HG02884 (cell line): Measurements from ENCODE around the gene DPYD.
A peak's percentile ranks its signal among the peaks of the same experiment; 100 is the strongest.

Experiments
- ATAC-seq: cut with Tn5 transposase; IDR thresholded peaks from one replicate; pipeline ENCODE4 v1.9.1; 2021; ENCODE audit warnings: mild to moderate bottlenecking, moderate library complexity; ENCODE audit not compliant: unreplicated experiment

Gene DPYD

DNA sequence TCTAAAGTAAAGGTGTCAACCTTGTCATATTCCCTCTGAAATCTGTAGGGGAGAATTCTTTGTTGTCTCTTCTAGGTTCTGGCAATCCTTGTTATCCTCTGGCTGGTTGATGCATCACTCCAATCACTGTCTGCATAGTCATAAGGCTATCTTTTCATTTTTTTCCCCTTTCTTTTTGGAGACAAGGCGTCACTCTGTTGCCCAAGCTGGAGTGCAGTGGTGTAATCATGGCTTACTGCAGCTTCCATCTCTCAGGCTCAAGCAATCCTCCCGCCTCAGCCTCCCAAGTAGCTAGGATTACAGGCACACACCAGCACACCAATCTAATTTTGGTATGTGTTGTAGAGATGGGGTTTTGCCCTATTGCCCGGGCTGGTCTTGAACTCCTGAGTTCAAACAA lies 12.9 kb downstream of the DPYD start:
- ATAC-seq, result no peak

DNA sequence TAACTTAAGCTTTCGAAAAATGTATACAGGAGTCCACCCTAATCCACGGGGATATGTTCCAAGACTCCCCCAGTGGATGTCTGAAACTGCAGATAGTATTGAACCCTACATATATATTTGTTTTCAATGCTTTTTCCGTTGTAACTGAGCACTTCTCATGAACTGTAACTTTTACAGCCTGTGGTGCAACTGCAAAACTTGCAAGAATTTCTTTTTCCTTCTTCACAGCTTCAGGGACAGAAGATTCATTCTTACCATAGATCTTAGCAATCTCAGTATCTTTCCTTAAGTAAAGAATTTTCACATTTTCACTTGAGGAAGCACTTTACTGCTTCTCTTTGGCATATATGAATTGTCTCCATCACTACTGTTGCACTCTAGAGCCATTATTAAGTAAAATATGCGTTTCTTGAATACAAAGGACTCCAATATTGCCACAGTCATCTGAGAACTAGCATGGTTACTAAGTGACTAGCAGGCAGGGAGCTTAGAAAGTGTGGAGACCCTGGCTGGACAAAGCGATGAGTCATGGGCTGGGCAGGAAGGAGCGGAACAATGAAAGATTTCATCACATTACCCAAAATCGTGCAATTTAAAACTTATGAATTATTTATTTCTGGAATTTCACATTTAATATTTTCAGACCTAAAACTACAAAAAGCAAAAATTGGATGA lies 14.1 kb downstream of the DPYD start:
- no peak for ATAC-seq

DNA sequence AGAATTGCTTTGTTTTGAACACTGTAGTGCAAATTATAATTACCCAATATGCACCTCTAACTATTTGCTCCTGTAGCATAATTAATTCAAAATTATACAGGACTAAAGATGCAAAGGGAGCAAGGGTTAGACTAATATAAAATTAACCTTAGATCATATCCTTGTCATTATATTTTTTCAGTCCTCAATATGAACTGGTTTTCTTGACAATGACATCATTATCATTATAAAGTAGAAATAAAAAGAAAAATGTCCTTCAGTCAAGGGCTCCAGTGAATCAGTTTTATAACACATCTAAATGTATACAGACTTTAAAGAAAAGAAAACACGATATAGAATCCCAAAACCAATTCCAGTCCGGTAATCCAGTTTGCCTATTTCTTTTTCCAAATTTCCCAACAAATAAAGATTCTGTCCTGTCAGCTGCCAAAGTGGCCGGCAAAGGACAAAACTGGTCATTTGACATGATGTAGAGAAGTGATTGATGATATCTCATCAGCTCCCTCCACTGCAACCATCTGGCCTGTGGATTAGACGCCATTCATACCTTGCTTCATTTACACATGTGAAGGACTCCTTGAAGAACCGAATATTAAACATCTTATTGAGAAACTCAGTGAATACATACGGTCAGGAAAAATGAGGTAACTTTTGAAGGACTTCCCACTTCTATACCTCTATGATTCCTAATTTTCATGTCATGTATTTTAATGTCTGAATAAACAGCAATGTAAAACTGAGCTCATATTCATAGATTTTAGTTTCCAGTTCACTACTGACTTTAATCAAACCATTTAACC lies 15.5 kb downstream of the DPYD start:
- ATAC-seq, result no peak

DNA sequence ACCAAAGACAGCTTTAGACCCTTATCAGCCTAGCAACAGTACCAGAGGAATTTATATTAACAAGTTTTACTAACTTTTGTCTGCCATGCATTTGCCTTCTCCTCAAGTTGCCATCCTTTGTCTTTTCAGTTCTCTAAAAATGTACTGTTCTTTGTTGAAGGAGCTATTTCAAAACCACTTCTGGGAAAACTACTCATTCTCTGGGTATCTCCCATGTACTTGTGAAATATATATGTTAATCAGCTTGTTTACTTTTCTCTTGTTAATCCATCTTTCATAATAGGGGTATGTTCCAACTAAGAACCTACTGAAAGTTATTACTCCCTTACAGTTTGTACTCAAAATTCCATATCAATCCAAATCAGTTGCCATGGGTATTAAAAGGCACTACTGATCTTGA lies 16.3 kb downstream of the DPYD start:
- ATAC-seq, result no peak

DNA sequence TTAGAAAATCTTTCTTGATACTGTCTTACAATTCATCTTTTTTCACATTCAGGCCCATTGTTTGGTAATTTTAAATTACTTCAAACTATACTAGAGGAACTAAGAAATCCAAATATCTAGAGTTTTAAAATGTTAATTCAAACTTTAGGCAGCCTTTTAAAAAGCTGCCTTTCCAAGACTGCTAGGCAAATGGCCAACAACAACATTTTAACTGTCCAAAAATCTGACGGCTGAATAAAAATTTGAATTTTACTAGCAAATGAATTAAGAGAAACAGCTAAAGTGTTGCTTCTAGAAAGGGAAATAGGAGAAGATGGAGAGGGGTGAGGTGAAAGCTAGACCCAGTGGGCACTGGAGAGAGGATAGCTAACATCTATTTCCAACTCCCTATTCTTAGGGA lies 17.2 kb downstream of the DPYD start:
- ATAC-seq, result no peak

DNA sequence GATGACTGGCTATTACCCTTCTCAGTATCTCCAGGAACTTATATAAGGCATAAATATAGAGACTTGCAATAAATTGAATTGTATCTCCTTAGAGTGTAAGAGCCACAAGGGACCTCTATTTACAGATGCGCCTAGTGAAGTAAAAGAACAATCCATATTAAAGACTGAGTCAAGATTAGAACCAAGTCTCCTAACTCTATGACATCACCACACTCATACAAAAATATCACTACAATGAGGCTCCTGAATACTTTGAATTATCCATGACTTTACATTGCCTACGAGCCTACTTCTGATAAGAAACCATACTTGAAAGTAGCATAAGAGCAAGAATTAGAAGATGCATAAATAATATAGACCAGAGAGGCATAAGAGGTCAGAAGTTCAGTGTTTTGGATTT lies 18.8 kb downstream of the DPYD start:
- ATAC-seq, result no peak

DNA sequence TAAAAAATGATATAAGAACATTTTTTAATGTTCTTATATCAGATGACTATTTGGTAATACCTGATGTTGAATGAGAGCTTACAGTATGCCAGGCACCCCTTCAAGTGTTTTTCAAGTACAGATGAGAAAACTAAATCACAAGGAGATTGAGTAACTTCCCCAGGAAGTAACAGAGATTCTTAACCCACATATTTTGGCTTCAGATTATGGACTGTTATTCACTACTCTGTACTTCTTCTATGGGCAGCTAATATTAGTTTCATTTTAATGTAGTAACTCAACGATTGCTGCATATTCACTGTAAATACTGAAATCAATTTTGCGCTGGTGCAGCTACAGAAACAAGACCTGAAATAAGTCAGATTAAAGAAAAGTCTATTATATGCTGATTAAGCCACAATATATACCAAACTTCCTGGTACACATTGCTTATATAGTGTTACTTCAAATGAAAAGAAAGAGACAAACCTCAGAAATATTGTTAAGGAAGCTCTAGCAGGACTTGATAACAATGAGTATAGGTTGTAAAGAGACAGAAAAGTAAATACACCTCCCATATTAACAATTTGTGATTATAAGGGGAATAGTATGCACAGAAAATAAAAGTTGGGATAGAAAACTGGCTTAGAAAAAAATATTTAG lies 19.7 kb downstream of the DPYD start:
- no peak for ATAC-seq

DNA sequence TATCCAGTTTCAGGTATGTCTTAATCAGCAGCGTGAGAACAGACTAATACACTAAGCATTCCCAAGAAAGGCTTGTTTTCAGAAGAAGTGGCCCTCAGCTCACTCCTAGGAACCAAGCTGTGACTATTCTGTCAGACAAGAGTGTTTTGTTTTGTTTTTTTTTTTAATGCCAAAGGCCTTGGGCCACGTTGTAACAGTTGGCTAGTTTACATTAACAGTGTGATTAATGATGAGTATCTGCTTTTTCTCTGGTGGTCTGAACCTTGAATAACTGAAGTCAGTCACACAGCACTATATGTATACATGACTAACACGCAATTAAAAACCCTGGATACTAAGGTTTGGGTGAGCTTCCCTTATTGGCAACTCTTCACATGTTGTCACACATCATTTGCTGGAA lies 21.9 kb downstream of the DPYD start:
- no peak for ATAC-seq

DNA sequence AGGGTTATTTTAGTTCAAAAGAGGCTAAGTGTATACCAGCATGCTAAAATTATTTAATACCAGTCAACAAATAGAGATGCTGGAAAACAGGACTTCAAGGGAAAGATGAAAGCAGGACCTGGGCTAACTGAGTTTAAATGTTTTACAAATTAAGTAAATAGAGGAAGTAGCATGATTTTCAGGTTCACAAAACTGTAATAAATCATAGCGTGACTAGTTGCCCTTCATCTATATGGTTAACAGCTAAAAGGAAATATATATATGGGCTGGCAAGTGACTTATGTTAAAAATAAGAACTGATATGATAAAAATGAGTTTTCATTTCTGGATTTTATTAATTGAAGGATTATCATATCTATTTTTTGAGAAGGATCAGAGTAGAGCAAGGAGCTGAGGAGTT lies 25.6 kb downstream of the DPYD start:
- ATAC-seq, result no peak

DNA sequence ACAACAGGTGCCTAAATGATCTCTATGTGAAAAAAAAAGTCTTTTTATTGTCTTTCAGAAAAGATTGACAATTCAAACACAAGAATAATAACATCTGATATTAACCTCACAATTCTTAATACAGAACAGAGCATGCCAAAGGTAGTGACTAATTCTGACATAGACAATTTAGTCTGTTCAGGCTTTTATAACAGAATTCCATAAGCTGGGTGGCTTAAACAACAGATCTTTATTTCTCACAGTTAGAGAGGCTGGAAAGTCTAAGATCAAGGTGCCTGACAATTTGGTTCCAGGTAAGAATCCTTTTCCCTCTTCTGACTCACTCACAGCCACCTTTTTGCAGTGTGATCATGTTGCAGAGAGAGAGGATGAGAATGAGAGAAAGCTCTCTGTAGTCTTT lies 27.0 kb downstream of the DPYD start:
- ATAC-seq, result no peak

DNA sequence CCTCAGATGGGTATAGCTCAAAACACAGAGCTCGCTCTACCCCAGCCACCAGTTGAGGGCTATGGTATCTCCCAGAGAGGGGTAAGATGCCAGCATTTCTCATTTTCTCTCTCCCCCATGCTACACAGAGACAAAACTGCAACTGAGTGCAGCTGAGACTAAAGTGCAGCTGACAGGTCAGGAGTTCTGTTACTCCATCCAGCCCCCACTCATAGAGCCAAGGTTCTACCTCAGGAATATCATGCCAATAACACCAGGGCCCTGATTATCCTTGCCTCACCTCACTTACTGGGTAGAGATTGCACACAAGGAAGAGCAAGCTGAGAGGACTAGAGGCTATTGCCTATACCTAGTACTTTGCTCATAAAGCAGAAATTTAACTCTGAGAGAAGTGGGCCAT lies 34.6 kb downstream of the DPYD start:
- no peak for ATAC-seq

DNA sequence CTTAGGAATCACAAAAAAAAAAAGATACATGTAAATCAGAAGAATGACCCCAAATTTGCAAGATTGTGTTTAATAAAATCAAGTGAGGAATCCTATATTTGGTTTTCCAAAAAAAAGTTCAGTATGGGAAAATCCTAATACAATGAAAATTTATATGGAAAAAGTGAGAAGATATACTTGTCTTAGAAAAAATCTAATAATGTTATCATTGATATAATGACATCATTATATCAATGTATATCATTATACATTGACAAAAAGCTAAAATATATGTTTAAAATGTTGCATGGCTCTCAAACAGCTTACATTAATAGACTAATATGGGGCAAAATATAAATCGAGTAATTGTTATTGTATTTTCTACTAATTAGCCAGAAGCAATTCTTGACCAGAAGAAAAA lies 37.0 kb downstream of the DPYD start:
- no peak for ATAC-seq

DNA sequence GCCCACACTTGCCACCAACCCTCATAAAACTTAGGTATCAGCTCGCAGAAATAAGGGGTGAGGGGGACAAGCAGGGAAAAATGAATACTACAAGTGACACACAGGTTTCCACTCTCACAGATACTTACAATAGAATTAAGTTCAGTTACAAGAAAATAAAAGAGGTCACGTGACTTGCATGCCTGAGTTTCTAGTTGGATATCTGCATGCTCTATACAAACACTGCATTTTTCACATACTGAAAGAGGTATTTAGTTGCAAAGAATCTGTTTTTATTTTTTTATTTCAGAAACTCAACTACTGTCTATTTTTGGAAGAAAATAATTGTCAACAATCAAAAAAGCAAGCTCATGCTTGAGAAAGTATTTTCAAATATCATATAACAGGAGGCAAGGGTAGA lies 43.5 kb downstream of the DPYD start:
- ATAC-seq, result no peak

DNA sequence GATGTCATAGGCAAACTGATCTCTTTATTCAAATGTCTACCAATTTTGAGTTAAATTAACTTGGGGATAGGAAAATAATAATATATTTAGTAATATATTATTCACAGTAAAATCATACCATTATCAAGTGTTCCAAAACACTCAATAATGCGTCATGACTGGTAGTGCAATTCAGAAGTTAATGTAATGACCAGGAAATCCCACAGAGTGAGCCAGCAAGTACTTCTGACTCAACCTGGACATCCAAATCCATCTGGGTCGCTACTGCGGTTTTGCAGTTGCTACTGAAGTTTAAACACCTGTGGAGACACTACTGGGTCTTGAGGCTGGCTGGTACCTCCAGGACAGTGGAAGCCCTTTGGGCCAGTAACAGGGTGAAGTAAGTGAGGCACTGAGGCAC lies 44.8 kb downstream of the DPYD start:
- ATAC-seq, result no peak

DNA sequence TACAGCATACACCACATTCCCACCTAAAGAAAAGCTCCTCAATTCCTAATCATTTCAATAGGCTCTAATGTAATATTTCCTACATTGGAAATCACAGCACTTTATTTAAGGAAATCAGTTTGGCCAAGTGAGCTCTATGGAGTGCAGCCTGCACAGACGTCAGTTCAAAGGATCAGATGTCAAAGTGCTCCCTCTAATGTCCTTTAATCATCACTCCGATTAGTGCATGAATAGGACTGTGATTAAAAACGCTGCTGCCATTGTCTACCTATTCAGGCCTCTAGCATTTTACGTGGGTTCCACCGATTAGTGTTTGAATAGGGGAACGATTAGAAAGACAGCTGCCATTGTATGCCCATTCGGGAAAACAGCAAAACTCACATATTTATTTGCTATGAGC lies 50.2 kb downstream of the DPYD start:
- ATAC-seq, result no peak

DNA sequence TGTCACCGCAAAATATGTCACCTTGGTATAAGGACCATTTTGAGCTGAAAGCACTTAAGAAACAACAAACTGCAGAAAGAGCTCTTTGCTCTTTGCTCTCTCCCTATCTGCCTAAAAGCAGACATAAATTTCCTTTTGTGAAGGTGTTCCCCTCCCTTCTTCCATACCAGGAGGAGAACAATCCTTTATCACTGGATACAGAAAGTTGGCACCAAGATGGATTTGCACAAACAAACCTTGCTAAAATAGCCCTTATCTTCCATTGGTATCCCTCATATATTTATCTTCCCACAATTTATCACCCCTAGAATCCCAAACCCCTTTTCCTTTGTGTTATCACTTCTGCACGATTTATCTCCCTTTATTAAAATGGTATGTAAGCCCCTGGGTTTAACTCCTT lies 51.4 kb downstream of the DPYD start:
- ATAC-seq, result no peak

DNA sequence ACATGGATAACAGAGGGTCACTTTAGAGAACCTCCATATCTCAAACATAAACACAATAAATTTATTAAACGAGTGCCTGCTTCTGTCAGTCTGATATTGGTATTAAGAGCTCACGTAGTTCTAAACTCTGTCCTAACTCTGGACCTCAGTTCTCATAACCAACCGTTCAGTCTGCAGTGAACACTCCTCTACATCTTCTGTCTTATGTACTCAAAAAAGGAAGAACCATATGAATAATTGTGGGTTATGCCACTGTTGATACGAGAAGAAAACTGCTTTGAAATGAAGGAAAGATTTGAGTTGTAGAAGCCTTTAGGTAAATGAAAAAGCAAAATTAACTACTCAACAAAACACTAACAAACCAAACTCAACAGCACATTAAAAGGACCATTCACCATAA lies 53.7 kb downstream of the DPYD start:
- no peak for ATAC-seq

DNA sequence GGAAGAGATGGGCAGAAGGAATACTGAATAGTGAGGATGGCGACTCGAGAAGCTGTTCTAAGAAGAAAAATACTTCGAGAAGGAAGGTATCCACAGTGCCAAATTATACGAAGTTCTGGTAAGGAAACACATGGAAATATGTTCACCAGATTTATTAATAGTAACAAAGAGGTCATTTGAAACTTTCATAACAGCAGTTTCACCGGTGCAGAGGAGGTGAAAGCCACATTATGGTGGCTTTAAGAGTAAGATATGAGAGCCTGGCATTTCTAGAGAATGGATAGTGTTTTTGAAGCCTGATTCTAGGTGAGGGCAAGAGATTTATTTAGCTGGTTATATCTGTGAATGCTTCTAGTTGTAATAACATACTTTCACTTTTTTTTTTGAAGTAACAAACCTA lies 56.2 kb downstream of the DPYD start:
- ATAC-seq, result peak; percentile 63

DNA sequence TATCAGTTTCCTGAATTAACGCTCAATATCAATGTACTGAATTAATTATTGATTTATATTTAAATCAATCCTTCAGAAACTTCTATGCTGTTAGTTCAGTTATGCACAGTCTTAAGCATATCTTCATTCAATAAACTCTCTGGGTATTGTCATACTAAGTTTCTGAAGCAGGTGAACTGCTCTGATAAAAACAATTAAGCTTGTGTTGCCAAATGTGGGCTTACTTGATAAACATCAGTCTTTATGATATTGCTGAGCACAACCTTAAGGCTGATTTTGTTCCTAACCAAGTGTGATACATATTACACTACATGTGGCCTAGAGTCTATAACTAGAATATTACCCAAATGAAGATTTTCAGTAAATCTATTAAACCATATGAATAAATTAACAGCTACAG lies 67.6 kb downstream of the DPYD start:
- no peak for ATAC-seq

DNA sequence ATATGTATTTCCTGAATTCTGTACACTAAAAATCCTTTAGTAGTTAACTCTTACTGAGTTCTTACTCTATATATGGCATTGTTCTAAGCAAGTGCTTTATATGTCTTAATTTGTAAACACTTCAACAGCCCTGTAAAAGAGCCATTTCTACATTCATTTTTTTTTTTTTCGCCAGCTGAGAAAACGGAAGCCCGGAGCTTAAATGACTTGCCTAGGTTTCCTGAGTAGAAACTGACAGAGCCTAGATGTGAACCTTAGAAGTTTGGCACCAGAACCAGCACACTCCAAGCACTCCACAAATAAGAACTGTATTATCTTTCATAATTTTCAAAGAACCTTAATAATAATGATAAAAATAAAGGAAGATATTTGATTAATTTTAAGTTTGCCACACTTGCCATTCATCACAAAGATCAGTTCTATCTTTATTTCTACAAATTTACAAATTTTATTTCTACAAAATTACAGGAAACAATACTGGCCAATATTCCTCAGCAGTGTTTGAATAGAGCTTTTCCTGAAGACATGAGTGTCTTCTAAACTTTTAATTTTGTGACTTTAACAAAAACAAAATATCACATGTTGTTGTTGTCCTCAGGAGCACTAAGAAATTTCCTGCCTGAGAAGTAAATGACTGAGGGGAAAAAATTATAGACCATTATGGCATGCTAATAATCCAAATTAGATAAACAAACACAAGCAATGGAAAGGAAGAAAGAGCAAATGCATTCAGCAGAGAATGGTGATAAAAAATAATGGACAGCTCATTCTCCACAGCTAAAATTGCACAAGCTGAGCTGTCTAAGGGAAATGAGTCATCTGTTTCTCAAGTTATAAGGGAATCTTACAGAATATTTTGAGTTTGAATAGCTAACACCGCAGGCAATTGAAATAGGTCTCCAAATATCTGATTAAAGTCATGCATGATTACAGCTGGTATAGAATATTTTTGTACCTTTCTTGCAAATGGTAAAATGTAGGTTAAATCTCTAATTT lies 71.2 kb downstream of the DPYD start:
- peak; percentile 39 for ATAC-seq

DNA sequence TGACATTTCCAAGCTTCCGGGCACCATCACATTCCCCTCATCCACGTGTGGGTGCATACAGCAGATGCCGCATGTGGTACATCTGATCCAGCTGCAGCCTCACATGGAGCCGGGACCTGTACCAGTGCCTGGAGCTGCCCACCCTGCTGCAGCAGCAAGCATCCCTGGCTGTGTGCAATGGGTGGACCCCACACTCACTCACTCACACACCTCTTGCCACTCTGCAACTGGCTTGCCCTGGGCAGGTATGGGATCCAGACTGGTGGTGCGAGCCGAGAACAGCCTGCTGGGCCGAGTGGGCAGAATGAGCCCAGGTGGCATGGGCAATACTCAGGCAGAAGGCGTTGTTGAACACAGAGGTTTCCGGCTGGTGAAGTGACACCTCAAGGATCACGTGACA lies 75.0 kb downstream of the DPYD start:
- ATAC-seq, result no peak
